Mesothelial cell of epicardium (in vitro differentiated cells): ENCODE measurements around the gene POLRMT. TPM values are rescaled to one million over a fixed set of nuclear protein-coding genes. Genes with fewer than 3 reads are reported as not detected.

ENCODE experiments used
- DNase-seq, 2 experiments: peaks; one replicate each; pipeline ENCODE4 v3.0.0; 2021; ENCODE audit warnings: low spot score in 2 of 2; ENCODE audit not compliant: unreplicated experiment in 2 of 2
- H3K27ac Mint-ChIP-seq: 2 replicates; pipeline ENCODE4 v1.8.0; 2021; ENCODE audit warnings: mixed read lengths
- H3K27me3 Mint-ChIP-seq: 2 replicates; pipeline ENCODE4 v1.8.0; 2021; ENCODE audit warnings: low read depth, mixed read lengths
- H3K36me3 Mint-ChIP-seq: 2 replicates; pipeline ENCODE4 v1.8.0; 2021; ENCODE audit warnings: mixed read lengths
- H3K4me1 Mint-ChIP-seq: 2 replicates; pipeline ENCODE4 v1.8.0; 2021; ENCODE audit warnings: mixed read lengths
- H3K4me3 Mint-ChIP-seq: 2 replicates; pipeline ENCODE4 v1.8.0; 2021; ENCODE audit warnings: mild to moderate bottlenecking, moderate library complexity, mixed read lengths
- H3K9me3 Mint-ChIP-seq: 2 replicates; pipeline ENCODE4 v1.8.0; 2021; ENCODE audit warnings: mixed read lengths
- total RNA-seq: library from RNA; stranded (reverse); gene quantifications from 3 replicates; pipeline ENCODE4 v1.2.1, GENCODE V29; 2021
- TF ChIP-seq, protein P1 (sequence below): fragments of 200-600 bp; sonication (generic); IDR thresholded peaks from one replicate; pipeline ENCODE4 v1.5.0; 2021; ENCODE audit warnings: antibody characterized with exemption; ENCODE audit not compliant: unreplicated experiment

POLRMT gene
- total RNA-seq, 1 donor from 2014 or later, result 56.4 TPM

DNA sequence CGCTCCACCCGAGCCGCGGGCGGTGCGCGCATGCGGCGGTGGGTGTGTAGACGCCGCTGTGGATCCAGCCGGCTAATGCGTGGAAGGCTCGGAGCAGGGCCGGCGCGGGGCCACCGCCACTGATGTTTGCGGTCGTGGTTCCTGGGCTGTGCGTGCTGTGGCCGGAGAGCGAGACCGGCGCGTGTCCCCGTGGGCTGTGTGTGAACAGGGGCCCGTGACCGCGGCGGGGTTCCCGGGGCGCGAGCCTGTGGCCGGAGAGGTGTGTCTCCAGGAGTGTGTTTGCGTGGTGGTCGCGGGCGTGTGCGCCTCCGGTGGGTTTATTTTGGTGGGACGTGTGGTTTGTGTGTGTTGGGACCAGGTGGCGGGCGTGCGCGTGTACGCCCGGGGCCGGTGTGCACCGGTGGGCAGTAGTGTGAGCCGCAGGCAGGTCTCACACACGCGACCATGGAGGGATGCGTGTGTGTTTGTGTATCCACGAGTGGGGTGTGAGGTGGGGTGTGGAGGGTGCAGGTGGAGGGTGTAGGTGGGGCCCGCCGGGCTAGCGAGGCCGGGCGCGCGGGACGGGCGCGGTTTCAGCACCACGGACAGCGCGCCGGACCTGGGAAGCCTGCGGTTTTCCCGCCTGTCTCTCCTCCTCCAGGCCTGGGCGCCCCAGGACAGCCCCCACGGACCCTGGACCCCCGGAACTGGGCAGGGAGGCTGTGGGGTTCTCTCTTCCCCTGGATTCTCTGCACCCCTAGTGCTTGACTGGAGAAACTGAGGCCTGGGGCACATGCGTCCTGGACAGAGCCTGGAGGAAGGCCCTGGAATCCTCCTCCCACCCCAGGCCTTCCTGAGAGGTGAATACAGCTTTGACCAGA is 42.0 kb downstream of the POLRMT start:
- Mint-ChIP-seq H3K27ac (no peak overlapping the region), H3K36me3 (no peaks in the 10 kb centered on the region), H3K27me3 (peaks cover 72% of the 10 kb centered on the region), H3K4me3 (peak overlapping the region; percentile 64), H3K9me3 (no peaks in the 10 kb centered on the region), H3K4me1 (peaks cover 6% of the 10 kb centered on the region)
- DNase-seq, result peak; percentile 68 to 77
- TF ChIP-seq, protein P1, sequence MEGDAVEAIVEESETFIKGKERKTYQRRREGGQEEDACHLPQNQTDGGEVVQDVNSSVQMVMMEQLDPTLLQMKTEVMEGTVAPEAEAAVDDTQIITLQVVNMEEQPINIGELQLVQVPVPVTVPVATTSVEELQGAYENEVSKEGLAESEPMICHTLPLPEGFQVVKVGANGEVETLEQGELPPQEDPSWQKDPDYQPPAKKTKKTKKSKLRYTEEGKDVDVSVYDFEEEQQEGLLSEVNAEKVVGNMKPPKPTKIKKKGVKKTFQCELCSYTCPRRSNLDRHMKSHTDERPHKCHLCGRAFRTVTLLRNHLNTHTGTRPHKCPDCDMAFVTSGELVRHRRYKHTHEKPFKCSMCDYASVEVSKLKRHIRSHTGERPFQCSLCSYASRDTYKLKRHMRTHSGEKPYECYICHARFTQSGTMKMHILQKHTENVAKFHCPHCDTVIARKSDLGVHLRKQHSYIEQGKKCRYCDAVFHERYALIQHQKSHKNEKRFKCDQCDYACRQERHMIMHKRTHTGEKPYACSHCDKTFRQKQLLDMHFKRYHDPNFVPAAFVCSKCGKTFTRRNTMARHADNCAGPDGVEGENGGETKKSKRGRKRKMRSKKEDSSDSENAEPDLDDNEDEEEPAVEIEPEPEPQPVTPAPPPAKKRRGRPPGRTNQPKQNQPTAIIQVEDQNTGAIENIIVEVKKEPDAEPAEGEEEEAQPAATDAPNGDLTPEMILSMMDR, result no peak

DNA sequence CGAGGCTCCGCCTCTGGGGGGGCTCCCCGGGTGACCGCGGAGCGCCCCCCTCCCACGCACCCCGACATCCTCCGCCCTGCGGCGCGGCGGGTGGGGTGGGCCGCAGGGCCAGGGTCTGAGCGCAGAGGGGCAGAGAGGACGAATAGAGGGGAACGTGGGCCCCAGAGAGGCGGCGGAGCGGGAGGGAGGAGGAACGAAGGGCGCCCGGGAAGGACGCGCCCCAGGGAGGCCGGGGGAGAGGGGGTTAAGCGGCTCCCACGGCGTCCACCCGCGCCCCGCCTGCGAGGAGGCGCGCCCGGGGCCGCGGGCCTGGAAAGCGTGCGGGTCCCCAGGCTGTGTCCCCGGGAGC is 42.6 kb downstream of the POLRMT start:
- DNase-seq, result peak in 1 of 2 experiments; percentile 14
- TF ChIP-seq, protein P1, result no peak
- no peaks in the 10 kb centered on the region for H3K9me3 Mint-ChIP-seq
- no peaks in the 10 kb centered on the region for H3K36me3 Mint-ChIP-seq
- H3K27me3 Mint-ChIP-seq, result peaks cover 75% of the 10 kb centered on the region
- H3K4me3 Mint-ChIP-seq, result no peak overlapping the region
- peaks cover 6% of the 10 kb centered on the region for H3K4me1 Mint-ChIP-seq
- H3K27ac Mint-ChIP-seq, result no peak overlapping the region

DNA sequence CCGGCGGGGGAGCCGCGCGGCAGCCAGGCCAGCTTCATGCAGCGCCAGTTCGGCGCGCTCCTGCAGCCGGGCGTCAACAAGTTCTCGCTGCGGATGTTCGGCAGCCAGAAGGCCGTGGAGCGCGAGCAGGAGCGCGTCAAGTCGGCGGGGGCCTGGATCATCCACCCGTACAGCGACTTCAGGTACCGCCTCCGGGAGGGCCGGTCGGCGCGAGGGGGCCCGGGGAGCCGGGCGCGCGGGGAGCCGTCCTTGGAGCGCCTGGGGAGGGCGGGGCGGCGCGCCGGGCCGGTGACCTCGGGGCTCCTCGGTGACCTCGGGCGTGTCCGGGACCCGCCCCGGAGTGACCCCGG is 43.0 kb downstream of the POLRMT start:
- Mint-ChIP-seq H3K4me1 (peaks cover 6% of the 10 kb centered on the region), H3K36me3 (no peaks in the 10 kb centered on the region), H3K4me3 (no peak overlapping the region), H3K27me3 (peaks cover 73% of the 10 kb centered on the region), H3K9me3 (no peaks in the 10 kb centered on the region), H3K27ac (no peak overlapping the region)
- peak in 1 of 2 experiments; percentile 17 for DNase-seq
- TF ChIP-seq, protein P1, result no peak

DNA sequence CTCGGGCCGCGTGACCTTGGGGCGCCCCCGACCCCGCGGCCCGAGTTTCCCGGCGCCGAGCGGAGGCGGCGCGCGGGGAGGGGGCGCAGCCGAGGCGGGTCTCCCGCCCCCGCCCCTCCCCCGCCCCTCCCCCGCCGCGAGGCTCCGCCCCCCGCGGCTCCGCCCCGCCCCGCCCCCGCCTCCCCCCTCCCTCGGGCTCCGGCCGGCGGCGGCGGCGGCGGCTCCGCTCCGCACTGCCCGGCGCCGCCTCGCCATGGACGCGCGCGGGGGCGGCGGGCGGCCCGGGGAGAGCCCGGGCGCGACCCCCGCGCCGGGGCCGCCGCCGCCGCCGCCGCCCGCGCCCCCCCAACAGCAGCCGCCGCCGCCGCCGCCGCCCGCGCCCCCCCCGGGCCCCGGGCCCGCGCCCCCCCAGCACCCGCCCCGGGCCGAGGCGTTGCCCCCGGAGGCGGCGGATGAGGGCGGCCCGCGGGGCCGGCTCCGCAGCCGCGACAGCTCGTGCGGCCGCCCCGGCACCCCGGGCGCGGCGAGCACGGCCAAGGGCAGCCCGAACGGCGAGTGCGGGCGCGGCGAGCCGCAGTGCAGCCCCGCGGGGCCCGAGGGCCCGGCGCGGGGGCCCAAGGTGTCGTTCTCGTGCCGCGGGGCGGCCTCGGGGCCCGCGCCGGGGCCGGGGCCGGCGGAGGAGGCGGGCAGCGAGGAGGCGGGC is 43.5 kb downstream of the POLRMT start, which contains the start of gene HCN2:
HCN2 (plus strand) TSS at position 189 of the 703 bp plus-strand sequence; CDS start at position 254, 65 bp downstream.
- H3K4me3 Mint-ChIP-seq, result peak within 1 kb of the TSS; percentile 58
- H3K9me3 Mint-ChIP-seq, result no peaks in the 10 kb centered on the region
- no peaks in the 10 kb centered on the region for H3K36me3 Mint-ChIP-seq
- DNase-seq, result no peak
- no peak within 1 kb of the TSS for H3K27ac Mint-ChIP-seq
- peaks cover 68% of the 10 kb centered on the region for H3K27me3 Mint-ChIP-seq
- TF ChIP-seq, protein P1, result no peak
- H3K4me1 Mint-ChIP-seq, result peaks cover 6% of the 10 kb centered on the region

DNA sequence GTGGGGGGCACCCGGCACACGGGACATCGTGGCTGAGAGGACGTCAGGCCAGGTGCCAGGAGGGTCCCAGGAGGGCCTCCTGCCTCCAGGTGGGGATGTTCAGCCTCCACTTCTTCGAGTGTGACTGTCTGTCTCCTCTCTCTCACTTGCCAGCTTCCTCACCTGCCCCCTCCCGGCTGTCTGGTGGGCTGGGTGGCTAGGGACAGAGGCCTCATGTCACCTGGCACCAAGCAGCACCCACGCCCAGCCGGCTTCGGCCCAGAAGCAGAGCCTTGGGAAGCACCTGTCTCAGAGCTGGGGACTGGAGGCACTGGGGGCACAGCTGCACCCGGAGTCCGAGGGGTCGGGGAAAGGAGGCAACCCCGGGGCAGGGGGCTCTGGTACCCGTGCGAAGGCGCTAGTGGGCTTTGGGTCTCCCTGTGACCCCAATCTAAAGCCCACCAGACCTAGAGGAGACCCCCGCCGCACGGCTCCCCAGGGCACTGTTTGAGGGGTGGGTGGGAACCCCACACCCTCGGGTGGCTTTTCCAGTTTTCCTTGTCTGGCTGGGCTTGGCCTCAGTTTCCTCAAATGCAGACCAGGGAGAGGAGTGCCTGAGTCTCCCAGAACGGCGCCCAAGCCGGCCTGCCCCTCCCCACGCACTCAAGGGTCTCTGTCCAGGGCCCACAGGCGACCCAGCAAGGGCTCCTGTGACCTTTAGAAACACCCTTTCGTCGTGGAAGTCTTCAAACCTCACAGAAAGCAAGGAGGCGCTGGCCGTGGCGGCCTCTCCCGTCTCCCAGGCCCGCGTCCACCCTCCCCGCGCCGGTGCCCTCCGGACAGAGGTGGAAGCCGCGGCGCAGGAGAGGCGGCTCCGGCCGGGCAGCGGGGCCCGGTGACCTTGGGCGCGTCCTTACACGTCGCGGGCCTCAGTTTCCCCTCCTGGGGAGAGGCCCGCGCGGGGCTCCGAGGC is 44.3 kb downstream of the POLRMT start:
- TF ChIP-seq, protein P1, result no peak
- peaks cover 6% of the 10 kb centered on the region for H3K4me1 Mint-ChIP-seq
- H3K9me3 Mint-ChIP-seq, result no peaks in the 10 kb centered on the region
- H3K27me3 Mint-ChIP-seq, result peaks cover 62% of the 10 kb centered on the region
- peak overlapping the region; percentile 58 for H3K4me3 Mint-ChIP-seq
- no peak overlapping the region for H3K27ac Mint-ChIP-seq
- peak in 1 of 2 experiments; percentile 16 for DNase-seq
- H3K36me3 Mint-ChIP-seq, result no peaks in the 10 kb centered on the region
